Activated CD4-positive, alpha-beta T cell treated with anti-CD3 and anti-CD28 coated beads, Interleukin-2, amount 50 U/mL, for 16 hours (primary cell): Measurements from ENCODE around the gene CD248.
A peak's percentile ranks its signal among the peaks of the same experiment; 100 is the strongest.
"Not testable (repeated sequence)": the region's sequence is repeated elsewhere in the genome, so short reads cannot be mapped to it uniquely, and the experiment has no call there.

Experiments used
- DNase-seq: peaks from one replicate; pipeline ENCODE4 v3.0.0-alpha.2; 2020

The CD248 gene

GRCh38 chr11:66328031-66328301 lies 11.1 kb upstream of the CD248 start:
- no peak for DNase-seq

GRCh38 chr11:66327171-66328030 lies 10.6 kb upstream of the CD248 start:
- DNase-seq = no peak

- no peak for DNase-seq
Measured at GRCh38 chr11:66326261-66327111, 9.6 kb upstream of the CD248 start.

GRCh38 chr11:66325263-66325671 lies 8.4 kb upstream of the CD248 start:
- DNase-seq = no peak

- no peak for DNase-seq
Measured at GRCh38 chr11:66324664-66325063, 7.8 kb upstream of the CD248 start.

GRCh38 chr11:66323684-66324083 lies 6.8 kb upstream of the CD248 start:
- DNase-seq = no peak

- no peak for DNase-seq
Measured at GRCh38 chr11:66322732-66323427, 6.0 kb upstream of the CD248 start.

GRCh38 chr11:66321606-66322005 lies 4.8 kb upstream of the CD248 start:
- DNase-seq = no peak

GRCh38 chr11:66320748-66321147 lies 3.9 kb upstream of the CD248 start:
- DNase-seq = not testable (repeated sequence)

GRCh38 chr11:66320289-66320688 lies 3.4 kb upstream of the CD248 start:
- not testable (repeated sequence) for DNase-seq

- DNase-seq = no peak
Measured at GRCh38 chr11:66318600-66318970, 1.7 kb upstream of the CD248 start.

- no peak for DNase-seq
Measured at GRCh38 chr11:66317723-66318599, 1.1 kb upstream of the CD248 start.

- DNase-seq = no peak
Measured at GRCh38 chr11:66317322-66317722, 478 bp upstream of the CD248 start.

- no peak for DNase-seq
Measured at GRCh38 chr11:66315921-66316811, 678 bp downstream of the CD248 start.

- DNase-seq = no peak
Measured at GRCh38 chr11:66315498-66315885, 1.4 kb downstream of the CD248 start.

- no peak for DNase-seq
Measured at GRCh38 chr11:66314561-66315497, 2.0 kb downstream of the CD248 start.

GRCh38 chr11:66314186-66314501 lies 2.7 kb downstream of the CD248 start:
- no peak for DNase-seq

- DNase-seq = no peak
Measured at GRCh38 chr11:66313321-66314185, 3.3 kb downstream of the CD248 start.

GRCh38 chr11:66312549-66313320 lies 4.1 kb downstream of the CD248 start:
- peak; percentile 96 for DNase-seq
